ENCODE results near the gene SMAGP.

DNA sequence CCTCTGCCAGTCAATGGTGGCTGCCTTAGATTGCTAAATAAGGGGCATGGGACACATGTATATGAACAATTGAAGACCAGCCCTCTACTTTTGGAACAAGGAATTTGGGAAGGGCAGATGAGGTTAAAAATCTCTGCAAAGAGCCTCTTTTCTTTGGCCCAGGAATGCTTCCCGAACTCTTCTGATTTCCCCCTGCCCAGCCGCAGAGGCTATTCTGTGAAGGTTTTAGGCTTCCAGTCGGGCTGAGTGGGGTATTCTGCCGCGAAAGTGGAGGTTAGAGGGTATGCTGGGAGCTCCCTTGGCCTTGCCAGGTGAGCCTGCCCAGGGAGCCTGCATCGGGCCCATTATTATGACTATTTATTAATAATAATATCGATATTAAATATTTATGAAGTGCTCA lies 53.6 kb downstream of the SMAGP start:
- TF ChIP-seq, protein P1, sequence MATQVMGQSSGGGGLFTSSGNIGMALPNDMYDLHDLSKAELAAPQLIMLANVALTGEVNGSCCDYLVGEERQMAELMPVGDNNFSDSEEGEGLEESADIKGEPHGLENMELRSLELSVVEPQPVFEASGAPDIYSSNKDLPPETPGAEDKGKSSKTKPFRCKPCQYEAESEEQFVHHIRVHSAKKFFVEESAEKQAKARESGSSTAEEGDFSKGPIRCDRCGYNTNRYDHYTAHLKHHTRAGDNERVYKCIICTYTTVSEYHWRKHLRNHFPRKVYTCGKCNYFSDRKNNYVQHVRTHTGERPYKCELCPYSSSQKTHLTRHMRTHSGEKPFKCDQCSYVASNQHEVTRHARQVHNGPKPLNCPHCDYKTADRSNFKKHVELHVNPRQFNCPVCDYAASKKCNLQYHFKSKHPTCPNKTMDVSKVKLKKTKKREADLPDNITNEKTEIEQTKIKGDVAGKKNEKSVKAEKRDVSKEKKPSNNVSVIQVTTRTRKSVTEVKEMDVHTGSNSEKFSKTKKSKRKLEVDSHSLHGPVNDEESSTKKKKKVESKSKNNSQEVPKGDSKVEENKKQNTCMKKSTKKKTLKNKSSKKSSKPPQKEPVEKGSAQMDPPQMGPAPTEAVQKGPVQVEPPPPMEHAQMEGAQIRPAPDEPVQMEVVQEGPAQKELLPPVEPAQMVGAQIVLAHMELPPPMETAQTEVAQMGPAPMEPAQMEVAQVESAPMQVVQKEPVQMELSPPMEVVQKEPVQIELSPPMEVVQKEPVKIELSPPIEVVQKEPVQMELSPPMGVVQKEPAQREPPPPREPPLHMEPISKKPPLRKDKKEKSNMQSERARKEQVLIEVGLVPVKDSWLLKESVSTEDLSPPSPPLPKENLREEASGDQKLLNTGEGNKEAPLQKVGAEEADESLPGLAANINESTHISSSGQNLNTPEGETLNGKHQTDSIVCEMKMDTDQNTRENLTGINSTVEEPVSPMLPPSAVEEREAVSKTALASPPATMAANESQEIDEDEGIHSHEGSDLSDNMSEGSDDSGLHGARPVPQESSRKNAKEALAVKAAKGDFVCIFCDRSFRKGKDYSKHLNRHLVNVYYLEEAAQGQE (IDR thresholded peaks at IDR 0.05; ENCODE audit: insufficient replicate concordance, low read depth) = no peak
- TF ChIP-seq, protein P2, sequence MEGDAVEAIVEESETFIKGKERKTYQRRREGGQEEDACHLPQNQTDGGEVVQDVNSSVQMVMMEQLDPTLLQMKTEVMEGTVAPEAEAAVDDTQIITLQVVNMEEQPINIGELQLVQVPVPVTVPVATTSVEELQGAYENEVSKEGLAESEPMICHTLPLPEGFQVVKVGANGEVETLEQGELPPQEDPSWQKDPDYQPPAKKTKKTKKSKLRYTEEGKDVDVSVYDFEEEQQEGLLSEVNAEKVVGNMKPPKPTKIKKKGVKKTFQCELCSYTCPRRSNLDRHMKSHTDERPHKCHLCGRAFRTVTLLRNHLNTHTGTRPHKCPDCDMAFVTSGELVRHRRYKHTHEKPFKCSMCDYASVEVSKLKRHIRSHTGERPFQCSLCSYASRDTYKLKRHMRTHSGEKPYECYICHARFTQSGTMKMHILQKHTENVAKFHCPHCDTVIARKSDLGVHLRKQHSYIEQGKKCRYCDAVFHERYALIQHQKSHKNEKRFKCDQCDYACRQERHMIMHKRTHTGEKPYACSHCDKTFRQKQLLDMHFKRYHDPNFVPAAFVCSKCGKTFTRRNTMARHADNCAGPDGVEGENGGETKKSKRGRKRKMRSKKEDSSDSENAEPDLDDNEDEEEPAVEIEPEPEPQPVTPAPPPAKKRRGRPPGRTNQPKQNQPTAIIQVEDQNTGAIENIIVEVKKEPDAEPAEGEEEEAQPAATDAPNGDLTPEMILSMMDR (IDR thresholded peaks at IDR 0.05; ENCODE audit: insufficient read depth, low read length) = no peak

Data from HL-60 (cell line).